GM21528 (cell line): ENCODE results near the gene AFF3.
"Not testable (repeated sequence)": the region's sequence is repeated elsewhere in the genome, so short reads cannot be mapped to it uniquely, and the experiment has no call there.

ENCODE experiments used
- ATAC-seq: cut with Tn5 transposase; IDR thresholded peaks from one replicate; pipeline ENCODE4 v1.9.1; 2021; ENCODE audit warnings: mild to moderate bottlenecking, moderate library complexity; ENCODE audit not compliant: unreplicated experiment, low FRiP score

Gene AFF3

GRCh38 chr2:99942561-99943347, 199.6 kb downstream of the AFF3 start:
- ATAC-seq, result no peak

GRCh38 chr2:99940963-99941362, 201.4 kb downstream of the AFF3 start:
- no peak for ATAC-seq

- no peak for ATAC-seq
Observed at GRCh38 chr2:99939135-99939534, 203.3 kb downstream of the AFF3 start.

DNA sequence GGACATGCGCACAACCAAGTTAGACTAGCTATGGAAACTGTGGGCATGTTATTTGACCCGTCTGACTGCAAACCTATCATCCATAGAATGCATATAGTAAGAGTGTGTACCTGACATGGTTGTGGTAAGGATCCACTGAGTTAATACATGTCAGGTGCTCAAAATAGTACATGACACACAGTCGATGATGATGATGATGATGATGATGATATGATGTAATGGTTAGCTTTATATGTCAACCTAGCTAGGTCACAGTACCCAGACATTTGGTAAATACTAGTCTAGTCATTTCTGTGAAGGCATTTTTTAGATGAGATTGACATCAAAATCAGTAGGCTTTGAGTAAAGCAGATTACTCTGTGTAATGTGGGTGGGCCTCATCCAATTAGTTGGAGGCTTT, 204.1 kb downstream of the AFF3 start:
- no peak for ATAC-seq

DNA sequence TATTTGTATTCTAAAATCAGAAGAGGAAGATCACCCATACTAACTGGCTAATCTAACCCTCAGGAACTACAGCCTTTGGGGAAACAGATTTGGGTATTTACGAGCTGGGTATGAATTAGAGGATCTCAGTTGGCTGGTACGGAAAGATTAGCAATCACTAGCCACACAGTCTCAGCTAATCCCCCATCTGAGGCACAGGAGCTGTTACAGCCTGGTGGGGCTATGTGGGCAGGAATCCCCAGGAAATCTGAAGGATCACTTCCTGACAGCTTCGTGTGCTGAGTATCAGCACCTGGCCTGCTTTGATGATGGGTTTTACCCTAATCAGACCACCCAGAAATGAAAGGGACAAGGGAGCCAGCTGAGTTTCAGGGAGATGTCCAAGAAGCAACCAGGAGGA, 206.3 kb downstream of the AFF3 start:
- no peak for ATAC-seq

DNA sequence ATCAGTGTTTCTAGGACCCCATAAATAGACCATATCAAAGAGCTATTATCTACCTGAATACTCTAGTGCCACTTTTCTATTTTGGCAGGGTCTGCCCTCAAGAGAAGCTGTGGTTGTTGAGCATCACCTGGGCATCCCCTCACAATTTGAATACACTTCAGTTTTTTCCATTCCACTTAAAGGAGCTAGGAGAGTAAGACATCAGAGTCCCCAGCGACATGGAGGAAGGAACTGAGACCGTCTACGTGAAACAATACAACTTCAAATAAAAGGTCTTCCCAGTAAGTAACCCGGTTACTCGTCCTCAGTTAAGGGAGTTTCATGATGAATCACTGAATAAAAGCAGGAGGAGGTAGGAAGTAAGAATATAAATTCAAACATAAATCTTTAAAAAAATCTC, 206.7 kb downstream of the AFF3 start:
- no peak for ATAC-seq

- ATAC-seq, result no peak
Observed at GRCh38 chr2:99933894-99934650, 208.3 kb downstream of the AFF3 start.

GRCh38 chr2:99933491-99933890, 208.9 kb downstream of the AFF3 start:
- ATAC-seq, result not testable (repeated sequence)

GRCh38 chr2:99928470-99929053, 213.8 kb downstream of the AFF3 start:
- no peak for ATAC-seq

DNA sequence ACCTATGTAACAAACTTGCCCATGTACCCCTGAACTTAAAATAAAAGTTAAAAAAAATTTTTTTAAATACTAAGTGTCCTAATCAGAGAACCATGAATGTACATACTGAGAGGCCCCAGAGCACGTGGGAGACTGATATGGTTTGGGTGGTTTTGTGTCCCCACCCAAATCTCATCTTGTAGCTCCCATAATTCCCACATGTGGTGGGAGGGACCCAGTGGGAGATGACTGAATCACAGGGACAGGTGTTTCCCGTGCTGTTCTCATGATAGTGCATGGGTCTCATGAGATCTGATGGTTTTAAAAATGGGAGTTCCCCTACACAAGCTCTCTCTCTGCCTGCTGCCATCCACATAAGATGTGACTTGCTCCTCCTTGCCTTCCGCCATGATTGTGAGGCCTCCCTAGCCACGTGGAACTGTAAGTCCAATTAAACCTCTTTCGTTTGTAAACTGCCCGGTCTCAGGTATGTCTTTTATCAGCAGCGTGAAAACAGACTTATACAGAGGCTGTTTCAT, 214.6 kb downstream of the AFF3 start:
- not testable (repeated sequence) for ATAC-seq

DNA sequence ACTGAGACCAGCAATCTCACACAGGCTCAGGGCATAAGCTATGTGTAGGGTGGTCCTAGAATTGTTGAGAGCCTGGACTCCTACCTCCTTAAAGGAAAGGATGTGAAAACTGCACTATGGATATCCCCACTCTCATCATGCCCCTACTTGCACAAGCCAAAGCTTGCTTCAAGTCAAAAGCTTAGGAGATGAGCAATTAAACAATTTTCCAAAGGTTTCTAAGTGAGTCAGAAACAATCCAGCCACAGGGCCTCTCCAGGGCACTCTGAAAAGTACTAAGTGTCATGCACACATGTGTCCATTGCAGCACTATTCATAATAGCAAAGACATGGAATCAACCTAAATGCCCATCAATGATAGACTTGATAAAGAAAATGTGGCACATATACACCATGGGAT, 215.4 kb downstream of the AFF3 start:
- ATAC-seq, result no peak

- ATAC-seq, result no peak
Observed at GRCh38 chr2:99925960-99926359, 216.4 kb downstream of the AFF3 start.

DNA sequence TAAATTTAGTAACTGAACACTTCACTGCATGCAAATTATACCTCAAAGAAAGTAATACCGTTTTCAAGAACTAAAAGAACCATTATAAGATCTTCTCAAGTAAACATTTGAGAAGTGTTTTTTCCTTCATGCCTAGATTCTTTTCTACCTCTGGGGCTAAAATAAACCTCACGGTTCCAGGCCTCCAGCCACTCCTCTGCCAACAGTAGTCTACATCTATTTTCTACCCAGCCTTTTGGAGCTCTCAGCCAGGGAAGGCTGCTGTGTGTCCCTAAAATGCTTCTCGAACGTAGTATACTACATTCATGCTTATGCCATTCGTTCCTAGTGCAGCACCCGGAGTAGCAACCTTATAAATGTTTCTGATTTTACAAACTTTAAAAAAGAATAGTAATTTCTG, 219.7 kb downstream of the AFF3 start:
- no peak for ATAC-seq

- ATAC-seq, result no peak
Observed at GRCh38 chr2:99921903-99922302, 220.5 kb downstream of the AFF3 start.

GRCh38 chr2:99918389-99918788, 224.0 kb downstream of the AFF3 start:
- no peak for ATAC-seq

- ATAC-seq, result no peak
Observed at GRCh38 chr2:99915108-99915675, 227.2 kb downstream of the AFF3 start.

GRCh38 chr2:99911736-99912135, 230.7 kb downstream of the AFF3 start:
- no peak for ATAC-seq

DNA sequence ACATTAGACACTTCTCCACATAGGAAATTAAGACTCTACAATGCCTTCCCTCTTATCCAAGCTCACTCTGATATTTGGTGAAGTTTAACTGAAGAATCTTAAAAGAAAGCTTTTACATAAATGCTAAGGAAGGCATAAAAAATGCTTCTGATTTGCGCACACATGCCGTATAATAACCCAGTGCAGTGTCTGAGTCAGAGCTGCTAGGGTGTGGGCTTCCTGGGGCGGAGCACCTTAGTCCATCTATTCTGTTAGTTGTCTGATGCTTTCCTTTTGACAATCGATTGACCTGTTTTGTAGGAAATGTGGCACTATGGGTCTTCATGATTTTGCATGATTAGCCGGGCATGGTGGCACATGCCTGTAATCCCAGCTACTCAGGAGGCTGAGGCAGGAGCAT, 231.5 kb downstream of the AFF3 start:
- no peak for ATAC-seq

DNA sequence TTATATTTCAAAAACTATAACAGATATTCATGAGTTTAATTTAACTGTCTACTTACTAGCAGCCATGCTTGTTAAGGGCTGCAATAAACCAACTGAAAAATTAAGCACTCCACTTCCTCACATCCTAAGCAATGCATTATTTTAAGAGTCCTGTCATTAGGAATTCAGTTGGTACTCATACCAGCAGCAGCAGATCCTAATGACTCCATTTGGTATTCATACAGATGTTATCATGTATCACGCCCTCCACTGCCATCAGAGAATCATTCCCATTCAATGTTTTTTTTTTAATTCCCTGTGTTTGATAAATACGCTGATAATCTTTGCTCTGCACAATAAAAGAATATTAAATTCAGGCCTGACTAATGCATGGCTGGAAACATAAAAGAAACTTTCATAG, 236.8 kb downstream of the AFF3 start:
- ATAC-seq, result no peak

- ATAC-seq, result no peak
Observed at GRCh38 chr2:99905025-99905424, 237.4 kb downstream of the AFF3 start.

DNA sequence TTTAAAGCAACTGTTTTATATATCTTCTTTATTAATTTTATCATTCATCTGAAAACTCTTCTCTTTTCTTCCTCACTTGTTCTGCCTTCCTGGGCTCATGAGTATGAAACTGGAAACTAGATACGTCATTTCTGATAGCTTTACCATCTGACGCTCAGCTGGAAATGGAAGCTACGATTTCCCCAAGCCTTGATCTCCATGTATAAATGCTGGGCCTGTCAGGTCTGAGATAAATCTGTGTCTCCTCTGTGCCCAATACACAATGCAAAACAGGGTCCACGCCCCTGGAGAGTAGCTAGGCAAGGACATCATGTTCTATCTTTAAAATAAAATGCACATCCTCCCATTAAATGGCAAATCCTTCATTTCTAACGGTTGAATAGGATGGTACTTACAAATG, 238.4 kb downstream of the AFF3 start:
- ATAC-seq, result no peak
